Stimulated activated CD8-positive, alpha-beta memory T cell treated with anti-CD3 and anti-CD28 coated beads, Interleukin-7, amount 100 ng/mL, for 4 hours (primary cell): ENCODE measurements around the gene TMEM43.
A peak's percentile ranks its signal among the peaks of the same experiment; 100 is the strongest.

ENCODE experiments used
- DNase-seq, 2 donors: peaks; one replicate each; pipeline ENCODE4 v3.0.0-alpha.2; 2020; ENCODE audit warnings: low read depth in 2 of 2

Gene TMEM43

DNA sequence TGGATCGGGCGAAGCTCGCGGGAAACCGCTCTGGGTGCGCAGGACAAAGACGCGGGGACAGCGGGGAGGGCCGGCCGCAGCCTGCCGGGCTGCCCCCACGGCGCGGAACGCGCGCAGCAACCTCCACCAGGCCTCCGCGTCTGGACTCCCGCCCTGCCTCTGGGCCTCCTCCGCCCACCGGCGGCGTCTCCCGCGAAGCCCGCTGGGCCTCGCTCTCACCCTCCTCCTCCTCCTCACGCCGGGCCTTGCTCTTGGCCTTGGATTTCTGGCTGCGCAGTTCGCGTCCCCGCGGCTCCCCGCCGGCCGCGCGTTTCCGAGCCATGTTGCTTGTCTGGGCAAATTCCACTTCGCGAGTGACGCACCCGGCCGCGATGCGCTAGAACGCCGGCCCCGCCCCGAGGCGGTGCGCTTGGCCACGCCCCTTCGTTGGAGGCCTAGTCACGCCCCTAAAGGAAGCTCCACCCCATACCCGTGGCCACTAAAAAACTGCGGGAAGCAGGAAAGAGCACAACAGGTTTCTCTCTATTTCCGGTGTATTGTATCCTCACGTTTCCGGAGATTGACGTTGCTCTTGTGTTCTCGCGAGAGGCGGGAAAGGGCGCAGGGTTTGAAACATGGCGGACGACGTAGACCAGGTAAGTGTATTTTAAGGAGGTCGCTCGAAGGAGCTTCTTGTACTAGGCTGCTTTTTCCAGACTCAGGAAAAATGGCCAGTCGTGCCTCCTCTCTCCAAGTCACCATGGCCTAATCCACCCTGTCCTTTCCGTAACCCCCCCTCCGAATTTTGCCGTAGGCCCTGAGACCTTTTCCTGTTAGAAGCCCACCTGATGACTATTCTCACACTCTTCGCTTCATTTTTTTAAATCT is 53.6 kb downstream of the TMEM43 start, which contains the start of the genes LSM3 and XPC:
Gene LSM3, plus strand, starts transcription at position 571 of the 867 bp plus-strand sequence. Its CDS starts 44 bp downstream, at position 615.
Gene XPC, minus strand, starts transcription at position 355 of the 867 bp plus-strand sequence. Its CDS starts 33 bp downstream, at position 322.
- peak; percentile 93 to 95 for DNase-seq

GRCh38 chr3:14179114-14179465 is 54.2 kb downstream of the TMEM43 start:
- DNase-seq, result no peak

- DNase-seq, result no peak
Measured at GRCh38 chr3:14179795-14180194, 54.9 kb downstream of the TMEM43 start.

DNA sequence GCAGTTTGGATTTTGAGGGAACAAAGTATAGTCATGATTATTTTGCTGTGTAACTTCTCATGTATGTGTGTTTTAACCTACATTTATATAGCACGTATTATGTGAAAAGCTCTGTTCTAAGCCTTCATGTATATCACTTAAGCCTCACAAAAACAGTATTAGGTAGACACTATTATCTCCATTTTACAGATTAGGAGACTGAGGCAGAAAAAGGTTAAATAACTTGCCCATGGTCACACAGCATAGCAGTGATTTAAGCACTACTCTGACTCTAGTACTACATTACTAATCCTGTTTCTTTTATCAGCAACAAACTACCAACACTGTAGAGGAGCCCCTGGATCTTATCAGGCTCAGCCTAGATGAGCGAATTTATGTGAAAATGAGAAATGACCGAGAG is 56.4 kb downstream of the TMEM43 start:
- DNase-seq, result no peak

DNA sequence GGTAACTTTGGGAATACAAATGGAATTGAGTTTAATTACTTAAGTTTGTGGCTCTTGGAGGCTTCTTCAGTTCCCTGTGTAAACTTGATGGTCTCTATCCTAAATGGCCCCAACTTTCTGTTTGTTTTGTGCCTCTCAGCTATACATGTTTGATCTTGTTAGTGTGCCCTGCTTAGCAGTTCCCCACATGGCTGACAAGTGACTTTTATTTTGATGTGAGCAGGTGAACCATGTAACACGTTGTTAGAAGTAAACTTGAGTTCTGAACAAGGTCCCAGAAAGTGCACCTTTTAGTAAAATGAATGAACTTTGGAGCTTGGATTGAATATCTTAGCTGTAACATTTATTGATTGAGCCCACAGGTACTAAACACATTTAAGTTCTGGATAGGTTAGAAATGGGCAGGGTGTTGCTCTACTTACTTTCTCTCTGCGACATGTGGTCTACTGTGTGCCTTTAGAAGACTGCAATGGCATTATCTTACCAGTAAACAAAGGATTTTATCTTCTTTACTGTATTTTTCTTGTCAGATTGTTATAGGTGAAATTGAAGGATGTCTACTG is 58.2 kb downstream of the TMEM43 start:
- no peak for DNase-seq

DNA sequence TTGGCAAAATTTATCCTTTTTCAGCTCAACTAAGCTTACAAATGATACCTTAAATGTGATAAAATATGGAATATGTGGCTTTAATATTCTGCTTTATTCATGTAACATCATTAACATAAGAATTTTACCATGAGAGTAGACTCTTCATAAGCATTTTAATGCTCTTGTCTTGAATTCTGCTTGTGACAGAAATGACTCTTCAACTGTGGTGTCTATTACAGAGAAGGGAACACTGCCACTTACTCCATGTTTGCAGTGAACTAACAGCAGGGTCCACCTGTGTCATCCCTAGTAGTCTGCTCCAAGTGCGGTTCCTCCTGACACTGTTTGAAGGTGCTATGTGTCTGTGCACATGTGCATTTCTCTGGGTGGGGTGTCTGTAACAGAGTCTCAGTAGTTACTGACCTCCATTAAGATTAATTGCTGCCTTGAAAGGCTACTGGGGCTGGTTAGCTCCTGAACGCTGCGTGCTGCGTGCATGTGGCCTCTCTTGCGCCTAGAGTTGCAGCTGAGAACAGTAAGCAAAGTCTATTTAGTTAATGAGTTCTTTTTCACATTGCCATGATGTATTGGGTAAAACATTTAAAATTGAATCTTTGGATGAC is 62.1 kb downstream of the TMEM43 start:
- DNase-seq, result no peak

DNA sequence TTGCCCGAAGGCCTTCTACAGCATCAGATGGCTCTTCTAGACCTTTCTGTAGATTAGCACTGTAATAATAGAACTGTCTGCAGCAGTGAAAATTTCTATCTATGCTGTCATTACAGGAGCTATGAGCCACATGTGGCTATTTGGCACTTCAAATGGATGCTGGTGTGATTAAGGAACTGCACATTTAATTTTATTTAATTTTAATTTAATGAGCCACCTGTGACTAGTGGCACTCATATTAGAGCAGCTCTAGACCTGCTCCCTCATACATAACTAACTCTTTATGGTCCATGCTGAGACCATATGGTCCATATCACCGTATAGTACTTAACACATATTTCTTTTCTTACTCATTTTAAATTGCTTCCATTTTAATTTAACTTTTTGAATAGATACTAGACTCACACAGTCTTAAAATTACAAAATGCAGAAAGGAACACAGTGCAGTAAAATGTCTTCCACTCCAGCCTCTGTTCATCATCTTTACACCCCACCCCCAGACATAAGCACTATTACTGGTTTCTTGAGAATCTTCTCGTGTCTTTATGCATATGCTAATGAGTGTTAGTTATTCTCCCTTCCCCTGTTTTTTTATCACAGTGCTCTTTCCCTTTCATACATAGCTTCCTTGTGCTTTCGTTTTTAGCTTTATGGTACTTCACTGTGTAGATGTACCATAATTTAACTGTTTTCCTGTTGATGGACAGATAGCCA is 63.3 kb downstream of the TMEM43 start:
- no peak for DNase-seq
